PC-9 (cell line): ENCODE measurements around the gene STX8. TPM values are rescaled to one million over a fixed set of nuclear protein-coding genes. Genes with fewer than 3 reads are reported as not detected.

Source experiments
- BruUV-seq: library from RNA; stranded (reverse); fragments of 400-500 nt; replicated peaks from 2 replicates; lab custom pipeline; 2021; lab: Mats Ljungman, UMichigan
- CTCF ChIA-PET: fragments of 300-600 bp; sonication (Branson Sonifier 250); formaldehyde crosslinking; loops from one replicate; lab custom pipeline; 2022; ENCODE audit warnings: antibody characterized with exemption; lab: Charles Lee
- POLR2A ChIA-PET: fragments of 300-600 bp; sonication (Branson Sonifier 250); formaldehyde crosslinking; loops from one replicate; lab custom pipeline; 2022; ENCODE audit warnings: antibody characterized with exemption; ENCODE audit not compliant: unreplicated experiment; lab: Charles Lee
- DNase-seq, 2 experiments: peaks; one replicate each; pipeline versions ENCODE4 v3.0.0 to v3.0.0-alpha.2; 2015 to 2022; ENCODE audit warnings: mixed read lengths in 1 of 2
- H2AFZ ChIP-seq: fragments of 200-600 bp; sonication (generic); 2 replicates; pipeline ENCODE4 v1.8.1; 2017; ENCODE audit warnings: antibody characterized with exemption
- H3F3A ChIP-seq: fragments of 200-600 bp; sonication (generic); 2 replicates; pipeline ENCODE4 v1.8.1; 2017; ENCODE audit warnings: antibody characterized with exemption, mild to moderate bottlenecking, low read depth; ENCODE audit not compliant: insufficient read depth
- H3K27ac ChIP-seq: fragments of 200-600 bp; sonication (generic); 2 replicates; pipeline ENCODE4 v1.6.1; 2016; ENCODE audit warnings: mixed run types
- H3K27me3 ChIP-seq: fragments of 200-600 bp; sonication (generic); 2 replicates; pipeline ENCODE4 v1.6.1; 2016; ENCODE audit warnings: low read depth, mixed run types; ENCODE audit not compliant: insufficient read depth
- H3K36me3 ChIP-seq: fragments of 200-600 bp; sonication (generic); 2 replicates; pipeline ENCODE4 v1.6.1; 2016; ENCODE audit warnings: low read depth, mixed run types
- H3K4me1 ChIP-seq: fragments of 200-600 bp; sonication (generic); replicated peaks from 2 replicates; pipeline ENCODE4 v1.6.1; 2016; ENCODE audit warnings: mixed run types; ENCODE audit not compliant: insufficient read depth
- H3K4me2 ChIP-seq: fragments of 200-600 bp; sonication (generic); 2 replicates; pipeline ENCODE4 v1.6.1; 2017; ENCODE audit warnings: mixed run types
- H3K4me3 ChIP-seq: fragments of 200-600 bp; sonication (generic); 2 replicates; pipeline ENCODE4 v1.6.1; 2016; ENCODE audit warnings: mixed run types
- H3K79me2 ChIP-seq: fragments of 200-600 bp; sonication (generic); 2 replicates; pipeline ENCODE4 v1.6.1; 2017; ENCODE audit warnings: low read depth, mixed run types
- H3K9me2 ChIP-seq: fragments of 200-600 bp; sonication (generic); 2 replicates; pipeline ENCODE4 v1.8.1; 2017; ENCODE audit warnings: mild to moderate bottlenecking; ENCODE audit not compliant: insufficient read depth
- H3K9me3 ChIP-seq: fragments of 200-600 bp; sonication (generic); 2 replicates; pipeline ENCODE4 v1.8.1; 2016; ENCODE audit warnings: low read depth; ENCODE audit not compliant: insufficient read depth
- H4K20me1 ChIP-seq: fragments of 200-600 bp; sonication (generic); 2 replicates; pipeline ENCODE4 v1.8.1; 2017; ENCODE audit not compliant: insufficient read depth
- CTCF ChIP-seq: fragments of 200-600 bp; sonication (generic); conservative IDR thresholded peaks from 2 replicates; pipeline ENCODE4 v1.6.1; 2017; ENCODE audit warnings: mixed run types, antibody characterized with exemption, mild to moderate bottlenecking, moderate library complexity
- EZH2 ChIP-seq: fragments of 200-600 bp; sonication (generic); IDR thresholded peaks from 2 replicates; pipeline ENCODE4 v1.8.0; 2017; ENCODE audit warnings: antibody characterized with exemption, low read depth
- intact Hi-C: fragments of 100-400 bp; cut with micrococcal nuclease; formaldehyde crosslinking; loops from one replicate; pipeline ENCODE4 v1.10.0; 2022; ENCODE audit not compliant: unreplicated experiment
- total RNA-seq: library from RNA; stranded (reverse); gene quantifications from 2 replicates; pipeline ENCODE4 v1.2.3, GENCODE V29; 2021

STX8 gene
- total RNA-seq, 1 experiment from 2014 or later: 60.6 TPM

- H4K20me1 ChIP-seq: no peaks in the 10 kb centered on the region
- H3K27me3 ChIP-seq: no peaks in the 10 kb centered on the region
- intact Hi-C loops: no loop called here
- H3K4me3 ChIP-seq: no peak overlapping the region
- no peaks in the 10 kb centered on the region for H3K4me1 ChIP-seq
- H3K79me2 ChIP-seq: no peaks in the 10 kb centered on the region
- BruUV-seq: no TSS peak
- no peaks in the 10 kb centered on the region for H3F3A ChIP-seq
- H3K27ac ChIP-seq: no peak overlapping the region
- TF ChIP-seq CTCF (no peak), EZH2 (no peak)
- ChIA-PET POLR2A (no interaction called here), CTCF (interaction anchor here (0.6 kb wide), 1 partner anchor 256 kb away, joined by 7 read pairs; no protein-coding TSS in a partner anchor)
- no peaks in the 10 kb centered on the region for H3K9me3 ChIP-seq
- no peaks in the 10 kb centered on the region for H3K9me2 ChIP-seq
- no peak for DNase-seq
- H2AFZ ChIP-seq: no peak overlapping the region
- H3K36me3 ChIP-seq: no peaks in the 10 kb centered on the region
- H3K4me2 ChIP-seq: no peak overlapping the region
These were observed 309.5 kb downstream of the STX8 start for GRCh38 chr17:9266031-9266680.

GRCh38 chr17:9261081-9262012, 314.3 kb downstream of the STX8 start:
- DNase-seq: no peak
- no peaks in the 10 kb centered on the region for H3K9me3 ChIP-seq
- no peak for TF ChIP-seq CTCF
- TF ChIP-seq EZH2: no peak
- no peaks in the 10 kb centered on the region for H3K9me2 ChIP-seq
- no peaks in the 10 kb centered on the region for H3F3A ChIP-seq
- no peaks in the 10 kb centered on the region for H3K4me1 ChIP-seq
- H3K36me3 ChIP-seq: no peaks in the 10 kb centered on the region
- H4K20me1 ChIP-seq: no peaks in the 10 kb centered on the region
- no peak overlapping the region for H3K27ac ChIP-seq
- H2AFZ ChIP-seq: no peak overlapping the region
- intact Hi-C loops: no loop called here
- ChIA-PET CTCF (no interaction called here), POLR2A (no interaction called here)
- no peaks in the 10 kb centered on the region for H3K79me2 ChIP-seq
- no peak overlapping the region for H3K4me2 ChIP-seq
- H3K4me3 ChIP-seq: no peak overlapping the region
- H3K27me3 ChIP-seq: no peaks in the 10 kb centered on the region
- BruUV-seq: no TSS peak

- no peaks in the 10 kb centered on the region for H3K36me3 ChIP-seq
- H3K4me1 ChIP-seq: no peaks in the 10 kb centered on the region
- ChIA-PET POLR2A (no interaction called here), CTCF (no interaction called here)
- DNase-seq: no peak
- no peaks in the 10 kb centered on the region for H4K20me1 ChIP-seq
- H3K79me2 ChIP-seq: no peaks in the 10 kb centered on the region
- no peak overlapping the region for H3K27ac ChIP-seq
- intact Hi-C loops: no loop called here
- H3K4me2 ChIP-seq: no peak overlapping the region
- H3K9me3 ChIP-seq: no peaks in the 10 kb centered on the region
- no peaks in the 10 kb centered on the region for H3K27me3 ChIP-seq
- TF ChIP-seq CTCF (no peak), EZH2 (no peak)
- no peaks in the 10 kb centered on the region for H3F3A ChIP-seq
- H2AFZ ChIP-seq: no peak overlapping the region
- BruUV-seq: no TSS peak
- no peaks in the 10 kb centered on the region for H3K9me2 ChIP-seq
- H3K4me3 ChIP-seq: no peak overlapping the region
These were observed 316.2 kb downstream of the STX8 start for GRCh38 chr17:9259419-9259818.
